ENCODE measurements around the gene TIMM10B. TPM values are rescaled to one million over a fixed set of nuclear protein-coding genes. Genes with fewer than 3 reads are reported as not detected.
A peak's percentile ranks its signal among the peaks of the same experiment; 100 is the strongest.
"Not testable (repeated sequence)": the region's sequence is repeated elsewhere in the genome, so short reads cannot be mapped to it uniquely, and the experiment has no call there.

Gene TIMM10B
- total RNA-seq, 1 donor from 2014 or later = 15.5 TPM

GRCh38 chr11:6504166-6504565 is 22.9 kb downstream of the TIMM10B start:
- DNase-seq (ENCODE audit: extremely low read depth, low read depth, low spot score) = no peak

DNA sequence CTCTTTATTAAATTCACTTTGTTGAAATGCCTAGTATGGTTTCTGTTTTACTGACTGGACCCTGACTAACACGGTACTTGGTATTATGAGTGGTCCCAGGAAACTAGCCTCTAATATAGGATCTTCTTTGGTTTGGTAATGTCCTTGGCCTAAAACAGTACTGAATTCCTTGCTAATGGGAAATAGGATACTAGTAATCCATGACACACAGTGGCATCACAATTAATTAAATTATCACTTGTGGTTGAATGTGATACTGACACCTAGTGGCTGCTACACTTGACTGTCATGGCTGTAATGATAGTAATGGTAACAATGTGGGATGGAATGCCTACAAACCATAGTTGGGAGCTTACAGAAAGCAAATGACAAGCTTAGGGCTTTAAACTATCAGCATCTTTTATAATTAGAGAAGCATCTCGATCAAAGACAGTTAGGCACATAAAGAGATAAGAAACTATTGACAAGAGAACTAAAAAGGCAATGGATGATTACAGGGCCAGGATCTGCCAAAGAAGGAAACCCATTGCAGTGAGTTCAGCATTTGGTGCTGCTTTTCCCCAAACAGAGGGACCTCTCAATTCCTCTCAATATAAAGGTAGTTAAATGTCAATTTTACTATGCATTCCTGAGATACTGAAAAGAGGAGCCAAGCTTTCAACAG is 24.4 kb downstream of the TIMM10B start:
- DNase-seq (ENCODE audit: extremely low read depth, low read depth, low spot score) = peak; percentile 54

- DNase-seq (ENCODE audit: extremely low read depth, low read depth, low spot score) = no peak
Observed at GRCh38 chr11:6516865-6517264, 35.6 kb downstream of the TIMM10B start.

DNA sequence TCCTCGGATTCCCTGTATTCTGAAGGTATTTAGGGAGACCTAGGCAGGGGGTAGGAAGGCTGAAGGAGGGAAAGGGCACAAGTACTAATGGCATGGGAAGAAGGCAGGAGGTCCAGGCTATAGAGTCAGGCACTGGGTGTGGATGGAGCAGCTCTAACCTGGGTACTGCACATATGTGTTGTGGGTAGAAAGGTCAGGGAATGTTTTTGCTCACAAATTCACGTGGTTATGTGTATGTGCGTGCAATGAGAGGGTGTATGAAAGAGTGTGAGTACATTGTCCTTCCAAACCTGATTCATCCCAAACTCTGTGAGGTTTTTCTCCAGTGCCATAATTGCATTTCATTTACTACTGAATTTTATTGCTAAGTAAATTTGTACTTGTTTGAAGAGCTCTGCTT is 39.0 kb downstream of the TIMM10B start:
- no peak for DNase-seq (ENCODE audit: extremely low read depth, low read depth, low spot score)

GRCh38 chr11:6521946-6522345 is 40.6 kb downstream of the TIMM10B start:
- DNase-seq (ENCODE audit: extremely low read depth, low read depth, low spot score) = not testable (repeated sequence)

GRCh38 chr11:6523253-6523652 is 42.0 kb downstream of the TIMM10B start:
- no peak for DNase-seq (ENCODE audit: extremely low read depth, low read depth, low spot score)

DNA sequence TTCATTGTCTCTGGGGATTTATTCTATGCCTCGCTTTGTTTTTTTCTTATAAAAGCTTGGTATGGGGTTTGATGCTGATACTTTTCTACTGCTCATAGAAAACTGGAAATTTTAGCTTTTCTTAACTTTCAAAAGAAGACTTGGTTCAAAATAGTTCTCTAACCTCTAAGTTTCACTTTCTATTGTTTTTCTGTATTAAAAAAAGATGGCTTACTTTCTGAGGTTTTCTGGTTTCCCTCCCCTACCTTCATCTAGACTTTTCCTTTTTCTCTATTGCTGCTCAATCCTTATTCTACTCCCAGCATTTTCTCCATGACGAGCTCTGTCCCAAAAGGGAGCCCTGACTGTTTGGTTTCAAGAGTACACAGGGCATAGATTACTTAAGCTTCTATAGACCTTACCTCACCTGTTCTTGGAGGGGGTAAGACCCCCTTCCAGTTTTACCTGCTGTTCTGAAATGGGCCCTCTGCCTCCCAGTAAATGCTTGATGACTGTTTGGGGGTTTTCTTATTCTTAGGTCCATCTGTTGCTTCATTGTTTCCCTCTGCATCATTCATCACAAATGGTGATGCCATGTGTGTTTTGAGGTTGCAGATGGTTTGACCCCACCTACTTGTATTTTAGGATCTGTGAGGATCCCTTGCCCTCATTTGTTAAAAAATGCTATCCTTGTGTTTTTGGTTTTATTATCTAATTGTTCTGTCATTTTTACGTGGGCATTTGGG is 45.3 kb downstream of the TIMM10B start:
- no peak for DNase-seq (ENCODE audit: extremely low read depth, low read depth, low spot score)

DNA sequence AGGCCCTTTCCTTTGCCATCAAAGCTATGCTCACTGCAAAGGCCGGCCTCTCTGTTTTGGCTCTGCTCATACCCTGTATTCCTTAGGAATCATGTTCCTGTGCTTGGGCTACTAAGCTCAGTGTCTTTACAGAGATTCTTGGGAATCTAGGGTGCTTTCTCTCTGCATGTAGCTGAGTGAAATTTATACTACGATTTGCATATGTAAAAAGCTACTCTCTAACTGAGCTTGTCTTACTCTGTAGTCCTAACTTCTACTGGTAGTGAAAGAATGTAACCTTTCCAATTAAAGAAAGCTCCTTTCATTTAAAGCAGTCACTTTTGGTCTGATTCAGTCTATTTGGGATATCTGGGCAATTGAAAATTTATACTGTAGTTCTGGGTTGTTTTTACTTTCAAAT is 48.0 kb downstream of the TIMM10B start:
- no peak for DNase-seq (ENCODE audit: extremely low read depth, low read depth, low spot score)

DNA sequence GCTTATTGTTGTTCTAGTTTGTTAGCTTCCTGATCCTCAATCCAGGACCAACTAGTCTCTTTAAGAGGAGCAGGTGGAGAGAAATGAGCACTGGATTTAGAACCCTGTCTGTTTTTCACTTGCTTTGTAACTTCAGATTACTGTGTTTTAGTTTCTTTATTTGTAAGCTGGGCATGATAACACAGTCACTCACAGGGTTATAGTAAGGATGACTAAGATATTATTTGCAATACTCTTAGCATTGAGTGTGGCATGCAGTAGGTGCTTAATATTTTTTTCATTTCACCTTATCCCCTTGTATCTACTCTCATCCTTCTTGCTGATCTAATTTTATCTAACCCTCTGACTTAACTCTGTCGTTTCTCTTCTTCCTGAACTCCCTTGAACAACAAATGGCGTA is 49.5 kb downstream of the TIMM10B start:
- DNase-seq (ENCODE audit: extremely low read depth, low read depth, low spot score) = no peak

- peak; percentile 36 for DNase-seq (ENCODE audit: extremely low read depth, low read depth, low spot score)
Observed at GRCh38 chr11:6531267-6531752, 50.0 kb downstream of the TIMM10B start.

Other genes with a start within 250 kb of the TIMM10B start
- gene FHIP1B, start 246.9 kb upstream of the TIMM10B start, total RNA-seq = 16.1 and 22.9 TPM in 2 replicates
- 0.12 TPM in 1 of 2 replicates, not detected in the other for gene CNGA4, start 242.4 kb upstream of the TIMM10B start, total RNA-seq
- not detected in 2 replicates for gene CCKBR, start 221.7 kb upstream of the TIMM10B start, total RNA-seq
- 365 and 424 TPM in 2 replicates for gene CAVIN3, start 161.0 kb upstream of the TIMM10B start, total RNA-seq
- gene SMPD1, start 91.0 kb upstream of the TIMM10B start, total RNA-seq = 89.0 and 90.5 TPM in 2 replicates
- gene APBB1, start 62.4 kb upstream of the TIMM10B start, total RNA-seq = 36.3 and 46.7 TPM in 2 replicates
- gene HPX, start 40.5 kb upstream of the TIMM10B start, total RNA-seq = 2.5 TPM in 1 of 2 replicates, not detected in the other
- 17.1 and 46.3 TPM in 2 replicates for gene TRIM3, start 7.6 kb upstream of the TIMM10B start, total RNA-seq
- 46.2 and 60.3 TPM in 2 replicates for gene ARFIP2, start 170 bp upstream of the TIMM10B start, total RNA-seq
- gene DNHD1, start 15.8 kb downstream of the TIMM10B start, total RNA-seq = 1.2 and 5.1 TPM in 2 replicates
- 19.2 and 19.6 TPM in 2 replicates for gene RRP8, start 122.1 kb downstream of the TIMM10B start, total RNA-seq
- gene ILK, start 122.3 kb downstream of the TIMM10B start, total RNA-seq = 191 and 194 TPM in 2 replicates
- 81.6 and 122 TPM in 2 replicates for gene TAF10, start 130.7 kb downstream of the TIMM10B start, total RNA-seq
- gene TPP1, start 137.9 kb downstream of the TIMM10B start, total RNA-seq = 221 and 241 TPM in 2 replicates
- gene DCHS1, start 174.3 kb downstream of the TIMM10B start, total RNA-seq = 89.7 and 177 TPM in 2 replicates
- 68.9 and 76.8 TPM in 2 replicates for gene MRPL17, start 201.8 kb downstream of the TIMM10B start, total RNA-seq